LNCaP clone FGC (cell line): Measurements from ENCODE around the gene DLG1.

Source experiments
- DNase-seq: peaks from one replicate; pipeline ENCODE4 v3.0.0-alpha.2; 2011; ENCODE audit warnings: low read depth
- H3K4me3 ChIP-seq: 2 replicates; pipeline ENCODE4 v1.5.1; 2011; ENCODE audit warnings: mild to moderate bottlenecking, low read depth, low read length, control low read depth
- TF ChIP-seq, protein P1 (sequence below): IDR thresholded peaks from 2 replicates; pipeline ENCODE4 v1.5.1; 2012; ENCODE audit warnings: mild to moderate bottlenecking; ENCODE audit not compliant: control insufficient read depth, insufficient read depth; ENCODE audit errors: extremely low read depth

DLG1 gene

DNA sequence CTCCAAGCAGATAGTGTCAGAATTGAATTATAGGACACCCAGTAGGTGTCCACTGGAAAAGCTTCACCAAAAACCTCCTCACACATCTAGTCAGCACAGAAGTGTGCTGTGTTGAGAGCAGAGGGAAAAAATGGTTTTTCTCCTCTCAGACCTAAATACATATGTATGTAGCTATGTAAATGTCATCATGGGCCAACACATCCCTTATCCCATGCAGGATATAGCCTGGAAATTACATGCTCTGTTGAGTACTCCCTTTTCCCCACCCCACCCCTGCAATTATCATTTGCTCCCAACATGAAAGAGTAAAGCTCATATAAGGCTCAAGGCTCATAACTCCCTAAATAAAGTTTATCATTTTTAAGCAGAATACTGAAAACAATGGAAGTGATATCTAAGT is 35.7 kb downstream of the DLG1 start:
- TF ChIP-seq, protein P1, sequence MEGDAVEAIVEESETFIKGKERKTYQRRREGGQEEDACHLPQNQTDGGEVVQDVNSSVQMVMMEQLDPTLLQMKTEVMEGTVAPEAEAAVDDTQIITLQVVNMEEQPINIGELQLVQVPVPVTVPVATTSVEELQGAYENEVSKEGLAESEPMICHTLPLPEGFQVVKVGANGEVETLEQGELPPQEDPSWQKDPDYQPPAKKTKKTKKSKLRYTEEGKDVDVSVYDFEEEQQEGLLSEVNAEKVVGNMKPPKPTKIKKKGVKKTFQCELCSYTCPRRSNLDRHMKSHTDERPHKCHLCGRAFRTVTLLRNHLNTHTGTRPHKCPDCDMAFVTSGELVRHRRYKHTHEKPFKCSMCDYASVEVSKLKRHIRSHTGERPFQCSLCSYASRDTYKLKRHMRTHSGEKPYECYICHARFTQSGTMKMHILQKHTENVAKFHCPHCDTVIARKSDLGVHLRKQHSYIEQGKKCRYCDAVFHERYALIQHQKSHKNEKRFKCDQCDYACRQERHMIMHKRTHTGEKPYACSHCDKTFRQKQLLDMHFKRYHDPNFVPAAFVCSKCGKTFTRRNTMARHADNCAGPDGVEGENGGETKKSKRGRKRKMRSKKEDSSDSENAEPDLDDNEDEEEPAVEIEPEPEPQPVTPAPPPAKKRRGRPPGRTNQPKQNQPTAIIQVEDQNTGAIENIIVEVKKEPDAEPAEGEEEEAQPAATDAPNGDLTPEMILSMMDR: no peak
- H3K4me3 ChIP-seq: no peak overlapping the region
- DNase-seq: no peak

DNA sequence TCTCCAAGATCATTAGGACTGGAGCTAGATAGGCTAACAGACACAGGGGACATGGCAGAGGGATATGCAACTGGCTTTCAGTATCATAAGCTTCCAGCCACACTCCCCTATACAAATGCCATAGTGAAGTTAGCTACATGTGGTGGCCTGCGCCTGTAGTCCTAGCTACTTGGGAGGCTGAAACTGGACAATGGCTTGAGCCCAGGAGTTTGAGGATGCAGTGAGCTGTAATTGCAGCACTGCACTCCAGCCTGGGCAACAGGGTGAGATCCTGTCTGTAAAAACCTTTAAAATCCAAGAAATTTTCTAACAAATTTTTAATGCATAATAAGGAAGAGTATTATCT is 37.3 kb downstream of the DLG1 start:
- TF ChIP-seq, protein P1: no peak
- no peak for DNase-seq
- H3K4me3 ChIP-seq: no peak overlapping the region

DNA sequence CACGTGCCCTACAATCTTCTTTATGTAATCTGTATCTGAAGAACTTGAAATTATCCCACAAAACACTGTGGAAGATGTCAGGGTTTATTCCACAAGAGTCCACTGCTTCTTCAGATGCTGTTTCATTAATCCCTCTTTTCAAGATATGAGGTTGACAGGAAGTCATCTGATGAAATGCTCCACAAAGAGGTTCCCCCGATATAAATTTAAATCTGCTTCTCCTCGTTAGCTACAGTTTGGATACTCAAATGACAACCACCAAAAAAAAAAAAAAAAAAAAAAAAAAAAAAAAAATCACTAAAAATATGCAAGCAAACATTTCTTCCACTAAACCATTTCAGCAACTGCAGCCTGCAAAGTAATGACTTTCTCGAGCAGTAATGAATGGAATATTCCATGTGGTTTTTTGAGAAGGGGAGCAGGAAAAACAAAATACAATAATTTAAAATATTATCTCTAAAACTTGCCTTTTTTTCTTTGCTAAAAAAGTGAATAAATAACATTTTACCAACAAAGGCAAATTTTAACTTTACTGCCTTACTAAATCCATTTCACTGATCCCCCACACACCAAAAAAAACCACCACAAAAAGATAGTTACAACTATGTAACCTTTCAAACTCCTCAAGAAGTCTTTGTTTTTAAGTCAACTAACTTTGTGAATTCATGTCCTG is 37.8 kb downstream of the DLG1 start:
- TF ChIP-seq, protein P1: no peak
- DNase-seq: no peak
- no peak overlapping the region for H3K4me3 ChIP-seq

DNA sequence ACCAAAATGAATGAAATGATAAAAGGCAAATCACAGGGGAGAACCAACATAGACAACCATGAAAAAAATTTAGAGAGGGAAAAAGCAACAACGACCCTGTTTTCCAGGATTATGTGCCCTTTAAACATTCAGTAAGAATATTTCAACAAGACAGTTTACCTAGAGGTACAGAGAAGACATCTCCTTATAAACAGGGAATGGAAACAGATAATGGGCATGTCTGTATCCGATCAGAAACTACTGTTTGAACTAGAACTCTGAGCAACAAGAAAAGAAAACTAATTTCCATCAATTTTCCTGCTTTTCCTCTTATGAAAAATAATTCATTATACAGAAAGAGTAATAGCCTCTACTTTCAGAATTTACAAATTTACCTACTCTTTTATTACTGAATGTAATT is 39.3 kb downstream of the DLG1 start:
- DNase-seq: no peak
- no peak overlapping the region for H3K4me3 ChIP-seq
- TF ChIP-seq, protein P1: no peak

DNA sequence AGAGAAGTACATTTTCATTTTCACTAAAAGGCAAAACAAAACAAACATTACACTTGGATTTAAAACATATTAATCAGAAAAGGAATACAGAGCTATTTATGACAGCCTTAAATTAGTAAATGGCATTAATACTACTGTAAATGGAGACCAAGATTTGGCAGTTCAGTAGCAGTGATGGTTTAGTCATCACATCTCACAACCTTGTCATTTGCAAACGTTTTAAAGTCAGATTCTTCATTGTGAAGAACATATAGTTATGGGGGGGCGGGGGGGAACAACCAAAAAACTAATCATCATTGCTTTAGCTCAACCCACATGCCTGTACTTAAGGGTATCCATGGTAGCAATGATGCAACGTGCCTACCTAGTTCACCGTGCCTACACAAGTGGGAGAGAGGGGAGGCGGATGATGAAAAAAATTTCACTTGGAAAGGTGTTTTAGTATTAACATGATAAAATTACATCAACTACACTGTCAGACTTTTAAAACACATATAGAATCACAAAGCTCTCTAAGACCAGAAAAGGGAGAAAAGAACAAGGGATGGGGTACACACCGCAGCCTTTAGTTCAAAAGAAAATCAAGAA is 40.1 kb downstream of the DLG1 start:
- TF ChIP-seq, protein P1: no peak
- no peak for DNase-seq
- no peak overlapping the region for H3K4me3 ChIP-seq

DNA sequence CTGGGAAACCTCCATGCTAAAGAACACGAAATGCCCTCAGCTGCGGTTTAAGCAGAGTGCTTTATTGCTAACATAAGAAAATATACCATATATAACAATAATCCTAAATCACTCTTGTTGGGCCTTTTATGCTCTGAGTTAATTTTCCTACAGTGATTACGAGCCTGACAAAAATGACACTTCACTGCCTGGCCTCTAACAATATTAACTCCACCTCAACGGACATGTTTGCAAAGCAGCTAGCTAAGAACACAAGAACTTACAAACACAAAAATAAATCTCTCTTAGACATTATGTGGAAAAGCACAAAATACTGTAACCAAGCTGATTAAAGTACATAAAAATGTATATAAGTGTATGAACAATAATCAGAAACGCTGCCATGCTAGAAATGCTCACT is 40.7 kb downstream of the DLG1 start:
- no peak overlapping the region for H3K4me3 ChIP-seq
- TF ChIP-seq, protein P1: no peak
- no peak for DNase-seq
